Neuronal stem cell (in vitro differentiated cells): ENCODE measurements around the gene PLPPR1.

ENCODE experiments used
- DNase-seq: peaks from one replicate; pipeline ENCODE4 v3.0.0-alpha.2; 2013; ENCODE audit warnings: low spot score
- H2AFZ ChIP-seq: one replicate; pipeline ENCODE4 v1.6.1; 2013; ENCODE audit warnings: mild to moderate bottlenecking, low read length, inconsistent platforms
- H2AK5ac ChIP-seq: 2 replicates; pipeline ENCODE4 v1.6.1; 2013; ENCODE audit warnings: low read depth, mild to moderate bottlenecking, inconsistent platforms, low read length, moderate library complexity, mixed read lengths
- H2BK120ac ChIP-seq: 2 replicates; pipeline ENCODE4 v1.6.1; 2013; ENCODE audit warnings: low read depth, mild to moderate bottlenecking, inconsistent platforms, low read length, moderate library complexity, mixed read lengths
- H2BK12ac ChIP-seq: one replicate; pipeline ENCODE4 v1.6.1; 2013; ENCODE audit warnings: low read length, inconsistent platforms
- H2BK15ac ChIP-seq: 2 replicates; pipeline ENCODE4 v1.6.1; 2013; ENCODE audit warnings: mild to moderate bottlenecking, low read length, inconsistent platforms, mixed read lengths
- H2BK5ac ChIP-seq: one replicate; pipeline ENCODE4 v1.6.1; 2013; ENCODE audit warnings: inconsistent platforms, mild to moderate bottlenecking, low read length, moderate library complexity
- H3K14ac ChIP-seq: one replicate; pipeline ENCODE4 v1.6.1; 2013; ENCODE audit warnings: low read length, inconsistent platforms
- H3K18ac ChIP-seq: 2 replicates; pipeline ENCODE4 v1.6.1; 2013; ENCODE audit warnings: low read length, inconsistent platforms
- H3K23ac ChIP-seq: 2 replicates; pipeline ENCODE4 v1.6.1; 2013; ENCODE audit warnings: low read depth, mild to moderate bottlenecking, mixed read lengths, low read length, inconsistent platforms; ENCODE audit not compliant: poor library complexity
- H3K27ac ChIP-seq: replicated peaks from 3 replicates; pipeline ENCODE4 v1.5.1; 2013; ENCODE audit warnings: low read length, inconsistent platforms
- H3K27me3 ChIP-seq, 3 experiments: 2 replicates each; pipeline ENCODE4 v1.6.1; 2013; ENCODE audit warnings: low read length in 3 of 3, mild to moderate bottlenecking in 2 of 3, inconsistent platforms in 1 of 3, low read depth in 1 of 3, mixed read lengths in 1 of 3, moderate library complexity in 1 of 3; ENCODE audit not compliant: control insufficient read depth in 3 of 3, insufficient read depth in 3 of 3
- H3K36me3 ChIP-seq, 2 donors: replicated peaks in 1 of 2; 2 replicates each; pipeline ENCODE4 v1.6.1; 2013; ENCODE audit warnings: low read length in 2 of 2; ENCODE audit not compliant: control insufficient read depth in 2 of 2, insufficient read depth in 2 of 2
- H3K4ac ChIP-seq: 2 replicates; pipeline ENCODE4 v1.6.1; 2013; ENCODE audit warnings: inconsistent platforms, mild to moderate bottlenecking, low read length, moderate library complexity
- H3K4me1 ChIP-seq, 2 donors: 1 replicate in 1 of 2; 2 replicates in 1 of 2; pipeline ENCODE4 v1.6.1; 2013; ENCODE audit warnings: low read length in 2 of 2, low read depth in 1 of 2; ENCODE audit not compliant: control insufficient read depth in 2 of 2, insufficient read depth in 1 of 2
- H3K4me2 ChIP-seq: one replicate; pipeline ENCODE4 v1.6.1; 2013; ENCODE audit warnings: mild to moderate bottlenecking, low read length, inconsistent platforms; ENCODE audit not compliant: insufficient read depth, poor library complexity, severe bottlenecking
- H3K4me3 ChIP-seq, 2 donors: 2 replicates each; pipeline ENCODE4 v1.5.1; 2013; ENCODE audit warnings: low read length in 2 of 2, mild to moderate bottlenecking in 2 of 2, inconsistent platforms in 1 of 2, moderate library complexity in 1 of 2
- H3K79me1 ChIP-seq: one replicate; pipeline ENCODE4 v1.6.1; 2013; ENCODE audit warnings: low read depth, mild to moderate bottlenecking, inconsistent platforms, low read length, moderate library complexity
- H3K9ac ChIP-seq: one replicate; pipeline ENCODE4 v1.6.1; 2013; ENCODE audit warnings: mild to moderate bottlenecking, low read depth, low read length, inconsistent platforms; ENCODE audit not compliant: poor library complexity
- H3K9me3 ChIP-seq, 2 donors: replicated peaks in 1 of 2; 2 replicates each; pipeline versions ENCODE3 to v1.6.1; 2013; ENCODE audit warnings: low read length in 2 of 2, mild to moderate bottlenecking in 2 of 2, inconsistent platforms in 1 of 2, low read depth in 1 of 2, mixed read lengths in 1 of 2, moderate library complexity in 1 of 2; ENCODE audit not compliant: control insufficient read depth in 2 of 2, insufficient read depth in 1 of 2
- H4K8ac ChIP-seq: one replicate; pipeline ENCODE4 v1.6.1; 2013; ENCODE audit warnings: low read depth, mild to moderate bottlenecking, inconsistent platforms, low read length, moderate library complexity
- H4K91ac ChIP-seq: one replicate; pipeline ENCODE4 v1.6.1; 2013; ENCODE audit warnings: low read length, low read depth, mild to moderate bottlenecking, inconsistent platforms; ENCODE audit not compliant: poor library complexity
- whole genome bisulfite sequencing, 2 donors: extraction: QIAGEN DNeasy Blood & Tissue Kit; methylation state at CpG; one replicate each; pipeline ENCODE4 v1.1.7; 2013; ENCODE audit warnings: missing lambda C conversion rate in 2 of 2, mixed read lengths in 1 of 2; ENCODE audit not compliant: insufficient read length in 2 of 2, insufficient replicate concordance in 1 of 2; ENCODE audit errors: extremely low coverage in 2 of 2; 5-methylcytosine and 5-hydroxymethylcytosine counted together

Gene PLPPR1

DNA sequence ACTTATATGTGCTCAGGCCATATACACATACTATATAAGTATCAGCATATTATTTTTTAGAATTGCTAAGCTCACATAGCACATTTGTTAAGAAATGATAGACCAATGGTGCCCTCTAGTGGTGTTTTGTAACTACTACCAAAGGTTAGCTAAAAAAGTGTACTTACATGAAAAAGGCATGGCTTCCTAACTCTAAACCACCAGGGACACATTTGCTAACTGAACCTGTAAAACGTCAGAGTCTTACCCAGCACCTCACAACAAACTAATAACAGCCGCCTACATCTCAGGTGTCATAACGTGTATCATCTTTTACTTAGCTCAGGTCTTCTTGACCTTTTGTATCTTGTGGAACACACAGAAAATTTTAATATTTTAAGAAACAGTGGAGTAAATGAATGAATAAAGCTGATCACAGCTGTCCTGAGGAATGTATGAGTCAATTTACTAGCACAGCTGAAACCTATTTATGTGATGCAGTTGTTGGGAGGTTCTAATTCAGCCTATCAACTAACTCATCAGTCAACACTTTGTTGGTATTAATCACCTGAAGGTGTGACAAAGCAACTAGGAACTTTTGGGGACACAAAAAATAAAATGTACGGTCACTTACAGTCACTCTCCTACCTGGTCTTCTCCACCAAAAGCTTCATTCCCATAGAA is 283.4 kb downstream of the PLPPR1 start:
- H3K9me3 ChIP-seq = no peaks in the 10 kb centered on the region
- no peak overlapping the region for H2BK15ac ChIP-seq
- H3K4me1 ChIP-seq = no peaks in the 10 kb centered on the region
- H4K91ac ChIP-seq = no peak overlapping the region
- no peak overlapping the region for H2AFZ ChIP-seq
- no peaks in the 10 kb centered on the region for H3K79me1 ChIP-seq
- no peak overlapping the region for H3K18ac ChIP-seq
- H3K23ac ChIP-seq = no peak overlapping the region
- no peak overlapping the region for H3K9ac ChIP-seq
- H3K4me2 ChIP-seq = no peak overlapping the region
- H2BK5ac ChIP-seq = no peak overlapping the region
- H2BK120ac ChIP-seq = no peak overlapping the region
- H2AK5ac ChIP-seq = no peak overlapping the region
- H3K4ac ChIP-seq = no peak overlapping the region
- no peak overlapping the region for H3K4me3 ChIP-seq
- H4K8ac ChIP-seq = no peak overlapping the region
- DNase-seq = peak; percentile 72
- peaks cover 0 to 8% (median 0%) of the 10 kb centered on the region in 3 experiments for H3K27me3 ChIP-seq
- no CpG with 5 or more reads among the region's 4 CpGs for WGBS, 2 donors
- no peak overlapping the region for H3K27ac ChIP-seq
- H3K14ac ChIP-seq = no peak overlapping the region
- H3K36me3 ChIP-seq = no peaks in the 10 kb centered on the region
- H2BK12ac ChIP-seq = no peak overlapping the region

- Histone ChIP-seq H3K4ac (no peak overlapping the region), H3K79me1 (no peaks in the 10 kb centered on the region), H4K8ac (no peak overlapping the region), H3K4me3 (no peak overlapping the region), H3K14ac (no peak overlapping the region), H2AFZ (no peak overlapping the region), H3K36me3 (no peaks in the 10 kb centered on the region), H2BK15ac (no peak overlapping the region), H3K9ac (no peak overlapping the region), H2AK5ac (no peak overlapping the region), H3K18ac (no peak overlapping the region), H4K91ac (no peak overlapping the region), H2BK12ac (no peak overlapping the region), H3K27me3 (peaks cover 0 to 8% (median 0%) of the 10 kb centered on the region in 3 experiments), H3K9me3 (no peaks in the 10 kb centered on the region), H3K4me2 (no peak overlapping the region), H2BK5ac (no peak overlapping the region), H3K4me1 (no peaks in the 10 kb centered on the region), H2BK120ac (no peak overlapping the region), H3K23ac (no peak overlapping the region), H3K27ac (no peak overlapping the region)
- DNase-seq = no peak
- no CpG with 5 or more reads among the region's 8 CpGs for WGBS, 2 donors
Observed at GRCh38 chr9:101312661-101313060, 284.1 kb downstream of the PLPPR1 start.

GRCh38 chr9:101315112-101315450 is 286.6 kb downstream of the PLPPR1 start:
- no peak overlapping the region for H2AK5ac ChIP-seq
- no CpG with 5 or more reads among the region's 2 CpGs for WGBS, 2 donors

GRCh38 chr9:101317735-101318134 is 289.2 kb downstream of the PLPPR1 start:
- Histone ChIP-seq H3K14ac (no peak overlapping the region), H4K91ac (no peak overlapping the region)

More at GRCh38 chr9:101315112-101315450, 286.6 kb downstream of the PLPPR1 start:
- Histone ChIP-seq H2BK120ac (no peak overlapping the region), H3K79me1 (no peaks in the 10 kb centered on the region), H3K9me3 (no peaks in the 10 kb centered on the region), H3K36me3 (no peaks in the 10 kb centered on the region), H2BK5ac (no peak overlapping the region), H3K4me3 (no peak overlapping the region), H3K27me3 (peaks cover 0 to 3% (median 0%) of the 10 kb centered on the region in 3 experiments), H3K14ac (no peak overlapping the region), H2BK12ac (no peak overlapping the region), H4K8ac (no peak overlapping the region), H3K4me1 (no peaks in the 10 kb centered on the region), H3K18ac (no peak overlapping the region), H3K27ac (no peak overlapping the region), H3K4ac (no peak overlapping the region), H3K23ac (no peak overlapping the region), H2AFZ (no peak overlapping the region), H4K91ac (no peak overlapping the region), H3K9ac (no peak overlapping the region), H2BK15ac (no peak overlapping the region), H3K4me2 (no peak overlapping the region)
- DNase-seq = no peak

More at GRCh38 chr9:101317735-101318134, 289.2 kb downstream of the PLPPR1 start:
- H3K4ac ChIP-seq = no peak overlapping the region
- no peak overlapping the region for H2BK5ac ChIP-seq
- H3K9me3 ChIP-seq = no peaks in the 10 kb centered on the region
- no peak overlapping the region for H2BK12ac ChIP-seq
- H3K4me2 ChIP-seq = no peak overlapping the region
- H3K9ac ChIP-seq = no peak overlapping the region
- H3K79me1 ChIP-seq = no peaks in the 10 kb centered on the region
- peaks cover 0 to 1% (median 0%) of the 10 kb centered on the region in 3 experiments for H3K27me3 ChIP-seq
- H2AFZ ChIP-seq = no peak overlapping the region
- H4K8ac ChIP-seq = no peak overlapping the region
- no peak overlapping the region for H2BK15ac ChIP-seq
- H3K18ac ChIP-seq = no peak overlapping the region
- H3K4me1 ChIP-seq = no peaks in the 10 kb centered on the region
- H3K23ac ChIP-seq = no peak overlapping the region
- DNase-seq = no peak
- H2BK120ac ChIP-seq = no peak overlapping the region
- H3K36me3 ChIP-seq = no peaks in the 10 kb centered on the region
- no peak overlapping the region for H2AK5ac ChIP-seq
- H3K4me3 ChIP-seq = no peak overlapping the region
- H3K27ac ChIP-seq = no peak overlapping the region
